ENCODE data around the gene MYH11.

Gene MYH11

GRCh38 chr16:15771694-15772093 is 85.1 kb downstream of the MYH11 start:
- TF ChIP-seq CTCF (IDR thresholded peaks at IDR 0.05) = no peak
- intact Hi-C loops (cut with DNase I; ENCODE audit: low total_unique reads) = loop anchor here (5.0 kb wide), 1 partner anchor 76 kb away; no protein-coding TSS in a partner anchor
- DNase-seq = no peak
- H3K27ac ChIP-seq = peak overlapping the region; percentile 74 to 76
- H3K36me3 ChIP-seq = peaks cover 67 to 81% (median 71%) of the 10 kb centered on the region in 3 donors
- H3K9me3 ChIP-seq = no peaks in the 10 kb centered on the region
- peaks cover 0 to 91% (median 48%) of the 10 kb centered on the region in 4 donors for H3K4me1 ChIP-seq
- no peaks in the 10 kb centered on the region for H3K27me3 ChIP-seq
- H3K4me3 ChIP-seq = no peak overlapping the region

- H3K4me1 ChIP-seq = peaks cover 0 to 86% (median 41%) of the 10 kb centered on the region in 4 donors
- TF ChIP-seq CTCF (IDR thresholded peaks at IDR 0.05) = no peak
- peaks cover 64 to 79% (median 70%) of the 10 kb centered on the region in 3 donors for H3K36me3 ChIP-seq
- intact Hi-C loops (cut with DNase I; ENCODE audit: low total_unique reads) = loop anchor here (5.0 kb wide), 1 partner anchor 77 kb away; no protein-coding TSS in a partner anchor
- H3K9me3 ChIP-seq = no peaks in the 10 kb centered on the region
- no peak for DNase-seq
- peak overlapping the region; percentile 74 to 76 for H3K27ac ChIP-seq
- no peak overlapping the region for H3K4me3 ChIP-seq
- no peaks in the 10 kb centered on the region for H3K27me3 ChIP-seq
Observed at GRCh38 chr16:15770512-15770911, 86.3 kb downstream of the MYH11 start.

- no peak for TF ChIP-seq CTCF (IDR thresholded peaks at IDR 0.05)
- peaks cover 67 to 79% (median 69%) of the 10 kb centered on the region in 3 donors for H3K36me3 ChIP-seq
- H3K27me3 ChIP-seq = no peaks in the 10 kb centered on the region
- DNase-seq = peak in 1 of 2 donors; percentile 79
- H3K4me3 ChIP-seq = no peak overlapping the region
- no peaks in the 10 kb centered on the region for H3K9me3 ChIP-seq
- intact Hi-C loops (cut with DNase I; ENCODE audit: low total_unique reads) = loop anchor here (5.0 kb wide), 1 partner anchor 77 kb away; no protein-coding TSS in a partner anchor
- H3K27ac ChIP-seq = peak overlapping the region; percentile 74 to 76
- peaks cover 0 to 82% (median 38%) of the 10 kb centered on the region in 4 donors for H3K4me1 ChIP-seq
Observed at GRCh38 chr16:15770107-15770506, 86.7 kb downstream of the MYH11 start.

GRCh38 chr16:15769239-15769638 is 87.6 kb downstream of the MYH11 start:
- peaks cover 0 to 74% (median 32%) of the 10 kb centered on the region in 4 donors for H3K4me1 ChIP-seq
- no peaks in the 10 kb centered on the region for H3K9me3 ChIP-seq
- H3K36me3 ChIP-seq = peaks cover 69 to 82% (median 76%) of the 10 kb centered on the region in 3 donors
- DNase-seq = no peak
- no peak for TF ChIP-seq CTCF (IDR thresholded peaks at IDR 0.05)
- H3K27ac ChIP-seq = peak overlapping the region; percentile 54 to 74
- no peaks in the 10 kb centered on the region for H3K27me3 ChIP-seq
- no peak overlapping the region for H3K4me3 ChIP-seq
- intact Hi-C loops (cut with DNase I; ENCODE audit: low total_unique reads) = loop anchor here (10.0 kb wide), 1 partner anchor 356 kb away; no protein-coding TSS in a partner anchor

- no peak for DNase-seq
- H3K27ac ChIP-seq = peak overlapping the region in 1 of 2 donors; percentile 74
- H3K27me3 ChIP-seq = no peaks in the 10 kb centered on the region
- H3K4me3 ChIP-seq = no peak overlapping the region
- H3K9me3 ChIP-seq = no peaks in the 10 kb centered on the region
- no peak for TF ChIP-seq CTCF (IDR thresholded peaks at IDR 0.05)
- H3K4me1 ChIP-seq = peaks cover 0 to 64% (median 26%) of the 10 kb centered on the region in 4 donors
- peaks cover 80 to 90% (median 86%) of the 10 kb centered on the region in 3 donors for H3K36me3 ChIP-seq
- intact Hi-C loops (cut with DNase I; ENCODE audit: low total_unique reads) = loop anchor here (10.0 kb wide), 1 partner anchor 357 kb away; no protein-coding TSS in a partner anchor
Observed at GRCh38 chr16:15768201-15768600, 88.6 kb downstream of the MYH11 start.

All from tibial artery (tissue), 4 donors.